ENCODE measurements around the gene UBE2D2. TPM values are rescaled to one million over a fixed set of nuclear protein-coding genes. Genes with fewer than 3 reads are reported as not detected.
"Not testable (repeated sequence)": the region's sequence is repeated elsewhere in the genome, so short reads cannot be mapped to it uniquely, and the experiment has no call there.

Gene UBE2D2
- total RNA-seq, 1 donor: 71.8 TPM

GRCh38 chr5:139531772-139532169, 29.4 kb upstream of the UBE2D2 start:
- no peak overlapping the region for H3K4me3 ChIP-seq (ENCODE audit: low read depth, low read length)
- no peak for TF ChIP-seq CTCF (IDR thresholded peaks at IDR 0.05; ENCODE audit: insufficient read depth, low read length)
- no peak for DNase-seq (ENCODE audit: low read depth)

GRCh38 chr5:139543423-139543991, 17.6 kb upstream of the UBE2D2 start:
- H3K4me3 ChIP-seq (ENCODE audit: low read depth, low read length): no peak overlapping the region
- no peak for TF ChIP-seq CTCF (IDR thresholded peaks at IDR 0.05; ENCODE audit: insufficient read depth, low read length)
- DNase-seq (ENCODE audit: low read depth): no peak

- not testable (repeated sequence) for H3K4me3 ChIP-seq (ENCODE audit: low read depth, low read length); DNase-seq (ENCODE audit: low read depth)
Observed at GRCh38 chr5:139546593-139546992, 14.5 kb upstream of the UBE2D2 start.

GRCh38 chr5:139549162-139549894, 11.8 kb upstream of the UBE2D2 start:
- no peak for DNase-seq (ENCODE audit: low read depth)
- TF ChIP-seq CTCF (IDR thresholded peaks at IDR 0.05; ENCODE audit: insufficient read depth, low read length): no peak

GRCh38 chr5:139550051-139550872, 10.9 kb upstream of the UBE2D2 start:
- H3K4me3 ChIP-seq (ENCODE audit: low read depth, low read length); DNase-seq (ENCODE audit: low read depth): not testable (repeated sequence)

More at GRCh38 chr5:139549162-139549894, 11.8 kb upstream of the UBE2D2 start:
- H3K4me3 ChIP-seq (ENCODE audit: low read depth, low read length): no peak overlapping the region

- H3K4me3 ChIP-seq (ENCODE audit: low read depth, low read length): no peak overlapping the region
- no peak for DNase-seq (ENCODE audit: low read depth)
- no peak for TF ChIP-seq CTCF (IDR thresholded peaks at IDR 0.05; ENCODE audit: insufficient read depth, low read length)
Observed at GRCh38 chr5:139551191-139551889, 9.8 kb upstream of the UBE2D2 start.

GRCh38 chr5:139552893-139553575, 8.1 kb upstream of the UBE2D2 start:
- TF ChIP-seq CTCF (IDR thresholded peaks at IDR 0.05; ENCODE audit: insufficient read depth, low read length): no peak
- no peak for DNase-seq (ENCODE audit: low read depth)
- no peak overlapping the region for H3K4me3 ChIP-seq (ENCODE audit: low read depth, low read length)

Measured in fibroblast of the aortic adventitia (primary cell).